OCI-M2 (cell line): ENCODE measurements around the gene RSPH10B2.
"Not testable (repeated sequence)": the region's sequence is repeated elsewhere in the genome, so short reads cannot be mapped to it uniquely, and the experiment has no call there.

Experiments
- DNase-seq: peaks from one replicate; lab custom pipeline; 2025; ENCODE audit not compliant: unreplicated experiment; lab: John Stamatoyannopoulos, UW

The RSPH10B2 gene

DNA sequence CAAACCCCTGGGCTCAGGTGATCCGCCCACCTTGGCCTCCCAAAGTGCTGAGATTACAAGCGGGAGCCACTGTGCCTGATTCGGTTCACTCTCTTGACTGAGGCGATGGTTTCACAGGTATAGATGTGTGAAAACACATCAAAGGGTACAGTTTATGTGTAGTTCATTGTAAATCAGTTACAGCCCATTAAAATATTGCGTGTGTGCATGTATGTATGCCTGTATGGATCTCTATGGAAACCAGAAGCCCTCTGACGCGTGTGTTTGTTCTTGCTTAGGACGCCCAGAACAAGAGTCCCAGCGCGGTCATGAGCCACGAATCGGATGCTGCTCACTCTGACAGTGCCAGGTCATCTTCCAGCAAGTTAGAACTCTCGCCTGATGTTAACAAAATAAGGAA is 35.5 kb downstream of the RSPH10B2 start:
- DNase-seq: not testable (repeated sequence)

DNA sequence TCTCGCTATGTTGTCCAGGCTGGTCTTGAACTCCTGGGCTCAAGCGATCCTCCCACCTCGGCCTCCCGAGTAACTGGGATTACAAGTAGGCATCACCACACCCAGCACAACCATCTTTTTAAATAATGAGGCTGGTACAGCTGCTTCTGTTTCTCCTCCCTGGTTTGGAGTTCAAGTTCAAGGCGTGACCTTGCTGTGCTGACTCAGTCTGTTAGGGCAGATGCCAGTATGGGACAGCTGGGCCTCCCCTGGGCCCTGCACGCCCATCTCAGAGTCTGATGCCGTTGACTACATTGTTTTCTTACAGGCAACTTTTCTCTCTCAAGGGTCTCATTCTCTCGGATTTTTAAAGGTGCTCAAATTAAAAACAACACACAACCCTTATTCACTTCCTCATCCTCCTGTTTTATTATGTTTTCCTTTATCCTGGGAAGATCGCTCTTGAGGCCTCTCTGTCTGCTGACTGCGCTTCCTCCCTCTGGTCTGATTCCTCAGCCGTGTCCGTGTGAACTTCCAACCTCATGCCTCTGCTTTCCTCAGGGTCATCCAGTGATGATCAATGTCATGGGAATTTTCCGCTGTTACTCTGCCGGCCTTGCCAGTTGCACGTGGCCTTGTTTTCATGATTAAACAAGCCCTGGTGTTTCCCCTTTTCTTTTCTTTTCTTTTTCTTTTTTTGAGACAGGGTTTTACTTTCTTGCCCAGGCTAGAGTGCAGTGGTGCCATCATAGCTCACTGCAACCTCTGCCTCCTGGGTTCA is 38.4 kb downstream of the RSPH10B2 start:
- not testable (repeated sequence) for DNase-seq

DNA sequence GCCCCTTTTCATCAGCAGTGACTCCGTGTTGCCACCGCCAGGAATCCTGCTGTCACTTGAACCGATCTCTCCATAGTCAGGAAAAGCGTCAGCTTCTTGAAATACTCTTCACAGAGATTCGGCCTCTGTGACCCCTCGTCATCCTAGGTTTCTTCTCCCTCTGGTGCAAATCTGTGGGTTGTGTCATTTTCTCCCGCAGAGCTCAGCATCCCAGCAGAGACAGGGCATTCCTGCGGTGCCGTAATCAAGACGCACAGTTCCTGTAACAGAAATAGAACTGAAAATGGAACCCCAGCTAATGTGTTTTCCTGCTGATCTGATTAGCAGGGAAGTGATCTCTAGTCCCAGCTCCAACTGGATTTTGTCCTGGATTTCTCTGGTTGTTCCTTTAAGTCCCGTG is 40.4 kb downstream of the RSPH10B2 start:
- DNase-seq: not testable (repeated sequence)

DNA sequence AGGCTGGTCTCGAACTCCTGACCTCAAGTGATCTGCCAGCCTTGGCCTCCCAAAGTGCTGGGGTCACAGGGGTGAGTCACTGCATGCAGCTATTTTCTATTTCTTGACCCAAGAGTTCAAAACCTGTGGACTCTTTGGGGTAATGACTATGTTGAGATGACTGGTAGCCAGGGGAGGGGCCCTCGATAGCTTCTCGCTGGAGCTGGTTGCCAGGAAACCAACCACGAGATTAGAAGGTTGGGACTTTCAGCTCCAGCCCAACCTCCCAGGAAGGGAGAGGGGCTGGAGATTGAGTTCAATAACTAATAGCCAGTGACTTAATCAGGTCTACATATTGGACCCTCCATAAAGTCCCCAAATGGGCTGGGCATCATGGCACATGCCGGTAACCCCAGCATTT is 43.3 kb downstream of the RSPH10B2 start:
- not testable (repeated sequence) for DNase-seq

DNA sequence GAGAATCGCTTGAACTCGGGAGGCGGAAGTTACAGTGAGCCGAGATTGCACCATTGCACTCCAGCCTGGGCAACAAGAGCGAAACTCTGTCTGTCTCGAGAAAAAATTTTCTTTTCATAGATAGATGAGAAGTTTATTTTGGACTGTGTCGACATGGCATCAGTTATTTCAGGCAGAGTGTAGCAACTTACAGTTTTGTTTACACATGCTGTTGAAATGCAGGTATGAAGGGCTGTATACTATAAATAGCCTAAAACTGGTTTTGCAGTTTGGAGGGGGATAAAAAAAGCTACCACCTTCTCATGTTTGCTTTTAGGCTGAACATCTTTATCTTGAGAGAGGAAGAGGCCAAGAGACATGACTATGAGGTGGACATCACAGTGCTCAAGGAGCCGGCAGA is 44.1 kb downstream of the RSPH10B2 start:
- DNase-seq: not testable (repeated sequence)

DNA sequence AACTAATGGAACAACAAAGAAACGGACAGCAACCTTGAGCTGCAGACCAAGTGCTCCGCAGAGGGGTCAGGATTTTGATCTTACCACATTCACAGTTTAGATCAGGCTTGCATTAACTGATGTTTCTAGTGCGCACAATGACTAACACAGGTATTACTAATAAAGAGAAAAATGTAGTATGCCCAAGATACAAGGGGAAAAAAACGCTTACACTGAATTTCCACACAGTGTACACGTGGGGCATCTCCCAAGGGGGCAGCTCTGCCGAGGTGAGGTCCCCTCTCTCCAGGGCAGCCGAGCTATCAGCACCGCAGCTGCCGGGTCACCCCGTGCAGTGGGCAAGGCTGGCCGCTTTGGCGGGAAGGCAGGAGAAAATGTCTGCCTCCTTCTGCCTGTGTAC is 46.0 kb downstream of the RSPH10B2 start:
- not testable (repeated sequence) for DNase-seq

DNA sequence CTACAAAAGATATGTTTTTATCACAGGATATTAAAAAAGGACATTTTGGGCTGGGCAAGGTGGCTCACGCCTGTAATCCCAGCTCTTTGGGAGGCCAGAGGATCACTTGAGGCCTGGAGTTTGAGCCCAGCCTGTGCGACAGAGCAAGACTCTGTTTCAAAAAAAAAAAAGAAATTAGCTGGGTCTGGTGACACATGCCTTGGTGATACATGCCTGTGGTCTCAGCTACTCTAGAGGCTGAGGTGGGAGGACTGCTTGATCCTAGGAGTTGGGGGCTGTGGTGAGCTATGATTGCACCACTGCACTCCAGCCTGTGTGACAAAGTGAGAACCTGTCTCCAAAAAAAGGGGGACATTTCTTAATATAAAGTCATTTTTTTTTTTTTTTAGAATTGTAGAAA is 46.4 kb downstream of the RSPH10B2 start:
- not testable (repeated sequence) for DNase-seq

DNA sequence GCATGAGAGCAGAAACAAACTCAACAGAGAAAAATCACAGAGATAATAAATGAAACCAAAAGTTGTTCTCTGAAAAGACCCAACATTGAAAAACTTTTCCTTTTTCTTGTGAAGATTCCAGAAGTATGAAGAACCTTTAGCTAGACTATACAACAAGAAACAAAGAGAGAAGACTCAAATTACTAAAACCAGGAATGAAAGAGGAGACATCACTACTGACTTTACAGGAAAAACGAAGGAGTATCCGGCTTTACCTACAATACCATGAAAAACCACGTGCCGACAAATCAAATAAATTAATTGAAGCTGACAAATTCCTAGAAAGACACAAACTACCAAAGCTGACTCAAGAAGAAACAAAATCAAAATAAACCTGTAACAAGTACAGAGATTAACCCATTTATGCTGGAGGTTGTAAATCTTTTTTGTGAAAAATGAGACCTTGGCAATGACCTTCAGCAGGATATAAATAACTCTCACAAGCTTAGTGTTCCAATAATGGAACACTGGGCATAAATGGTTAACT is 53.6 kb downstream of the RSPH10B2 start:
- not testable (repeated sequence) for DNase-seq

DNA sequence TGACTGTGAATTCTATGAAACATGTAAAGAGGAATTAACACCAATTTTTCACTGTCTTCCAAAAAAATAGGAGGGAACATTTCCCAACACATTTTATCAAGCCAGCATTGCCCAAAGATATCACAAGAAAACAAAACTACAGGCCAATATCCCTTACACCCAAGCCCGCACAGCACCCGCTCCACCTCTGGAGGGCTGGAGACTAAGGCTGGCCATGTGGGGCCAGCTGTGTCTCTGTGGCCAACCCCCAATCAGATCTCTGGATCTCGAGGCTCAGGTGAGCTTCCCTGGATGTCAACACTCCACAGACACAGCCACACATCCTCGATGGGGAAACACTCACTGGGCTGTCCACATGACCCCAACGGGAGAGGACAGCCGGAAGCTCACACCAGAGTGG is 54.1 kb downstream of the RSPH10B2 start:
- DNase-seq: not testable (repeated sequence)

DNA sequence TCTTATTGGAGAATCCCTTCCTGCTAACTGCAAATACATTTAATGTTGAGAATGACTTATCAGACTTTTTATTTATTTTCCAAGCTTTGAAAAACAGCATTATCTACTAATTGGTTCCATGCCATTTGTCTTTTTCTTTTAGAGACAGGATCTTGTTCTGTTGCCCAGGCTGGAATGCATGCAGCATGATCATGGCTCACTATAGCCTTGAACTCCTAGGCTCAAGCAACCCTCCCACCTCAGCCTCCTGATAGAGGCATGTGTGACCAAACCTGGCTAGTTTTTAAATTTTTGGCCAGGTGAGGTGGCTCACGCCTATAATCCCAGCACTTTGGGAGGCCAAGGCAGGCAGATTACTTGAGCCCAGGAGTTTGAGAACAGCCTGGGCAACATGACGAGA is 59.1 kb downstream of the RSPH10B2 start:
- not testable (repeated sequence) for DNase-seq

DNA sequence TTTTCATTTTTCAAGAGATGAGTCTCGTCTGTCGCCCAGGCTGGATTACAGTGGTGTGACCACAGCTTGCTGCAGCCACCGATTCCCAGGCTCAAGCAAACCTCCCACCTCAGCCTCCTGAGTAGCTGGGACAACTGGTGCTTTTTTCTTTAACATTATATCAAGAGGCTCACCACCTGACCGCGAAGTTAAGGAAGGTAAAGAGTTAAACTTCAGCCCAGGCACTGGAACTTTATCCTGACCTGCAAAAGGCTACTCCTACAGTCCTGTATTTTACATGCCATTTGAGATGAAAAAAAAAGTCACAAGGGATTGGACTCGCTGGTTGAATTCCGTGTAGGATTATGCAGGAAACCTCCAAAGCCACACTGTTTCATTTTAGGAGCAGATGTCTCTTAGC is 61.6 kb downstream of the RSPH10B2 start:
- DNase-seq: not testable (repeated sequence)

DNA sequence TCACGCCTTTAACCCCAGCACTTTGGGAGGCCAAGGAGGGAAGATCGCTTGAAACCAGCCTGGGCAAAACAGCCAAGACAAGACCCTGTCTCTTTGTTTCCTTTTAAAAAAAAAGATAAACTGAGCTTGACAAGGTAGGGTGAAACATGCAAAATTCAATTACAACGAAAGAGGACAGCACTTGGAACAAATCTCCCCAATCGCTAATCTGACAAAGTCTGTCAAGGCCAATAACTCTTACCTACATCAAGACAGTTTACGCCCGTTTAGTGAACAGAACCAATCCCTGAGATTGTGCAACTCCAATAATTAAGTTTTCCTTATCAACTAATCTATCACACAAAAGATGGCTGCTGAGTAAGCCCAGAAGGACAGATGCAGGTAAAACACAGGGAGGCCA is 67.7 kb downstream of the RSPH10B2 start:
- not testable (repeated sequence) for DNase-seq

DNA sequence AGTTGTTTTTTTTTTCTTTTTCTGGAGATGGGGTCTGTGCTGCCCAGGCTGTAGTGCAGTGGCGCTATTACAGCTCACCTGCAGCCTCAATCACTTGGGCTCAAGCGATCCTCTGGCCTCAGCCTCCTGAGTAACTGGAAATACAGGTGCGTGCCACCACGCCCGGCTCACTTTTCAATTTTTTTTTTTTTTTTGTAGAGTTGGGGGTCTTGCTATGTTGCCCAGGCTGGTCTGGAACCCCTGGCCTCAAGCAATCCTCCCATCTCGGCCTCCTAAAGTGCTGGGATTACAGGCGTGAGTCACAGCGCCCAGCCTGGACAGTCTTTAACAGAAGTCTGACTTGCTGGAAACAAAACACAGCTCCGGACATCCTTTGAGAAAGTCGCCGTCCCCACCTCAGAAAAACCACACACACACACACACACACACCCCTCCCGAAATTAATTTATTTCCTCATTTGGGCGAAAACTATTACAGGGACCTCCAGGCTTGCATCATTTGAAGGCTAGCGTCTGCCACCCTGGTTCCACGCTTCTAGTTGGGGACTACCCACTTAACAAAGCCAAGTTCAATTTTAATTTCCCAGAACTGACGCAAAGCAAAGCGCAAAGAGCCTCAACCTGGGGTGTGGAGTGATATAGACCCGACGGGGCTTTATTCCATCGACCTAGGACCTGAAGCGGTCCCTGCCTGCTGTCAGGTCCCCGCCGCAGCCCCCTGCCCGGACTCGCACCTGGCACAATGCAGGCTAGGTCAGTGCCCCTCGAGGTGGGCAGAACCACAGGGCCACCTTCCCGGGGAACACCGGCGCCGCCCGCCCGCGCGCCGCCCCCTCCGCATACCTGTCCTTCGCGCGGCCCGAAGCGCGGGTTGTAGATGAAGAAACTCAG is 71.6 kb downstream of the RSPH10B2 start:
- DNase-seq: not testable (repeated sequence)

DNA sequence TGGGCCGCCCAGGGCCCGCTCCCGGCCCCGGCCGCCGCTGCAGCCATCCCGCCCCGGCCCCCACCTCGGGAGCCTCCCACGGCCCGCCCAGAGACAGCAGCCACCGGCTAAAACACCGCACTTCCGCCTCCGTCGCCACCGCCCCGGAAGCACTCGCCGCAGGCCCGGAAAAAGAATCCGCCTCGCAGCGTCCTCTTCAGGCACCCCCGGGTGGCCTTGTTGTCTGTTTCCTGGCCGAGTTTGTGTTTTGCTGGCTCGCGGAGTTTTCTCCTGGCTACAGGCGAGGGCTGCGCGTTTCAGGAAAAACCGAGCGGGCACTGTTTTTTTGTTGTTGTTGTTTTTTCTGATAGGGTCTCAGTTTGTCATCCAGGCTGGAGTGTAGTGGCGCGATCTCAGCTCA is 72.2 kb downstream of the RSPH10B2 start, which contains the start of gene CCZ1B:
Gene CCZ1B (minus strand): TSS at position 125 of the 400 bp plus-strand sequence. CDS start 78 bp downstream, at position 47.
- not testable (repeated sequence) for DNase-seq

DNA sequence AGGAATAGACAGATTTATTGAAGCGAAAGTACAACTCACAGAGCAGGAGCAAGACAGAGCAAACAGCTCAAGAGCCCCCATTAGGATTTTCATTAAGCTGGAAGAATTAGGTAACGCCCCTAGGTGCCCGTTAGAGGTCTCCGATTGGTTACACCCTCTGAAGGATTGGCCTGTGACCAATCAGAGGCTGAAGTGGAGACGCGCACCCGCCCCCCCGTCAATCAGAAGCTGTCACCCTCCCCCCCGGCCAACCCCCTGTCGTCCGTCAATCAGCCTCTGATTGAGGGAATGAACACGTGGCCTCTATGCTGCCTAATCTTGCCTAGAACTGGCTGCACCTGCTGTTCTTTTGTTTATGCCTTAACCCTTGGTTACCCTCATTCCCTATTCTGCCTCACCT is 73.3 kb downstream of the RSPH10B2 start:
- not testable (repeated sequence) for DNase-seq

DNA sequence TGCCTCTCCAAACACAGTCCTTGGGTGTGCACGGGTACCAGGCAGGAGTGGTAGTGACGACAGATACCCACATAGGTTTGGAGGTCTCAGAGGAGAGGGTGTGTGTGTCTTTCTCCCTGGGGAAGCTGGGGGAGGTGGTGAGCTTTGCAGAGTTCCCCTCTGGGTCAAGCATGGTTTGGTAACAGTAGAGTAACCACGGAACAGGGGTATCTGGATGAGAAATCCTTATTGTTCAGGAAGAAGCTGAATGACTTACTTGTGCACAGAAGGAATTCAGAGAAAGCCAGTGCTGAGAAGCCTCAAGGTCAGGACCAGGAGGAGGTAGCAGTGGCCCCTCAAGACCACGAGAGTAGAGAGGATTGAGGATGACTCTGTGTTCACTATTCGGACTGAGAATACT is 75.7 kb downstream of the RSPH10B2 start:
- not testable (repeated sequence) for DNase-seq

DNA sequence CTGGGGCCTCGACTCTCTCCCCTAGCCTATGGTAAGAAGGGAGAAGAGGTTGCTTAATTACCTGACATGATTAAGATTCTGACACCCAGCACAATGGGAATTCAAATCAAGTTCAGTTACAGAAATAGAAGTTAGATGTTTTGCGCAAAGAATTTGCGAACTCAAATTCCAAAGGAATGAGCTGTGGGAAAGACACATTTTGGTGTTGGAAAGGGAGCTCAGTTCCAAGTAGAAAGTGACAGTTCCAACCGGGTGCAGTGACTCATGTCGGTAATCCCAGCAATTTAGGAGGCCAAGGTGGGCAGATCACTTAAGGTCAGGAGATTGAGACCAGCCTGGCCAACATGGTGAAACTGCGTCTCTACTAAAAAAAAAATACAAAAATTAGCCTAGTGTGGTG is 76.1 kb downstream of the RSPH10B2 start:
- not testable (repeated sequence) for DNase-seq

DNA sequence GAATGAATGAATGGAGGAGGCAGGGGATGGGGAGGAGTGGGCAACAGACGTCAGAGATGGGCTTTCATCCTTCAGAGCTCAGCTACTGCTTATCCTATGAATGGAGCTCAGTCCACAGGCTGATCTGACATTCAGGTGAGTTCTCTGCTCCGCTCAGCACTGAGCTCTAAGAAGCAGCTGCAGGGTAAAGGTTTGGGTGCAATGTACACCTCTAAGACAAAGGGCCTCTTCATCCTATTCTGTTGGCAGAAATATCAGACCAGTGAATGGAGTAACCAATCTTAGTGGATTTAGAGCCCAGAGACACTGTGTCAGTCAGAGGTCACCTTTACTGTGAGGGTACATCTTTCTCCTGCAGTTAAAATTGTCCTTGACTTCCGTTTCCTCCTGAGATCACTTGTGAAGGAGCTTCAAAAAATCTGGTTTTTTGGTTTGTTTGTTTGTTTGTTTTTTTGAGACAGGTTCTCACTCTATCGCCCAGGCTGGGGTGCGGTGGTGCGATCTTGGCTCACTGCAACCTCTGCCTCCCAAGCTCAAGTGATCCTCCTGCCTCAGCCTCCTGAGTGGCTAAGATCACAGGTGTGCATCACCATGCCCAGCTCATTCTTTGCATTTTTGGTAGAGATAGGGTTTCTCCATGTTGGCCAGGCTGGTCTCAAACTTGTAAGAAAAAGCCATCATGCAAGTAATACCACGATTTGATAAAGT is 77.3 kb downstream of the RSPH10B2 start:
- DNase-seq: no peak

DNA sequence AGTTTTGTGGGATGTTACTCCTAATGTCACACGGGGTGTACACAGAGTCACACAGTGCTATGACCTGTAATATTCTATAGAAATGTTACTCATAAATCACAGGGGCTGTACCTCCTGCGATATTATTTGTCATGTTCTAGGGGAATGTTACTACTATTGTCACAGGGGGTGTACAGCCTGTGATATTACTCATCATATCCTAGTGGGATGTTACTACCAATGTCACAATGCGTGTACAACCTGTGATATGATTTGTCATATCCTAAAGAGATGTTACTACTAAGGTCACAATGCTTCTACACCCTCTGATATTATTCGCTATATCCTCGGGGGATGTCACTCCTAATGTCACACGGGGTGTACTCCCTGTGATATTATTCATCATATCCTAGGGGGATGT is 79.7 kb downstream of the RSPH10B2 start:
- no peak for DNase-seq

DNA sequence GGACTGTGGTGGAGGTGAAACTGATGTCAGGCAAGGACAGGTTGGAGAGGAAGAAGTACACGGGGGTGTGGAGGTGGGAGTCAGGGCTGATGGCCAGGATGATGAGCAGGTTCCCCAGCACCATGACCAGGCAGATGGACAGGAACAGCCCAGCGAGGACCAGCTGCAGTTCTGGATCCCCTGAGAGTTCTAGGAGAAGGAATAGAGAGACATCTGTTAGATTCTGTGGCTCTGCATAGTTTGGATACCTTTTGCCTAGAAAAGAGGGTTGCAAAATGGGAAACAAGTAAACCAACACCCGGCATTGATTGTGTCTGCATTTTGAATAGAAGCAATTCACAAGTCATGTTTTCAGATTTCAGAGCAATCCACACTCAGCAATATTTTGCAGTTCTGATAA is 81.6 kb downstream of the RSPH10B2 start:
- DNase-seq: not testable (repeated sequence)

DNA sequence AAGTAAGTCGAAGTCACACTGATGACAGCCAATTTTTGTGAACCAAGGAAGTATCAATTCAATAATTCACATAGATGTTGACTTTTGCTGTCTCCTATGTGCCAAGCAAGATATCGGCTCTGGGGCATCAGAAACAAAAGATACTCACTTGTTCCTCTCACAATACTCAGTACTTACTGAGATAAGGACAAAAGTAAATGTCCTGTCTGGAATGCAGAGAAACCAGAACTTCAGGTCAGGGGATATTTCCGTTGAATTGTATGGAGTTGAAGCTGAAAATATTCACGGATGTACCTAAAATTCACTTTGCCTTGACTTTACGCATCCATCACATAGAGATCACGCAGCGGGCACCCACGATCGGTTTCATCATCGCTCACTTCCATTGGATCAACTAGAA is 83.2 kb downstream of the RSPH10B2 start:
- not testable (repeated sequence) for DNase-seq
